SK-N-SH (cell line): ENCODE results near the gene TRAPPC2L. TPM values are rescaled to one million over a fixed set of nuclear protein-coding genes. Genes with fewer than 3 reads are reported as not detected.

ENCODE experiments used
- CHD2 ChIP-seq: fragments of 150-350 bp; IDR thresholded peaks from 2 replicates; pipeline ENCODE4 v1.6.1; 2018; ENCODE audit warnings: low read length; ENCODE audit not compliant: partially characterized antibody
- FOSL2 ChIP-seq: IDR thresholded peaks from 2 replicates; pipeline ENCODE4 v1.4.0; 2012; ENCODE audit warnings: low read depth, mild to moderate bottlenecking, moderate library complexity, borderline replicate concordance
- FOXJ3 ChIP-seq: sonication (generic); formaldehyde crosslinking; IDR thresholded peaks from 2 replicates; pipeline ENCODE4 v1.5.1; 2020; ENCODE audit warnings: mild to moderate bottlenecking, missing genetic modification reagents
- IRF3 ChIP-seq: fragments of 150-350 bp; IDR thresholded peaks from 2 replicates; pipeline ENCODE4 v1.6.1; 2016; ENCODE audit warnings: mild to moderate bottlenecking, low read depth, low read length
- MAX ChIP-seq: IDR thresholded peaks from 2 replicates; pipeline ENCODE4 v1.4.0; 2012; ENCODE audit warnings: low read depth
- NRF1 ChIP-seq: IDR thresholded peaks from 2 replicates; pipeline ENCODE4 v1.6.1; 2012; ENCODE audit warnings: low read depth, mild to moderate bottlenecking, low read length
- PBX3 ChIP-seq: IDR thresholded peaks from 2 replicates; pipeline ENCODE4; 2012
- RAD21 ChIP-seq: IDR thresholded peaks from 2 replicates; pipeline ENCODE4 v1.6.1; 2012; ENCODE audit warnings: mild to moderate bottlenecking, low read length
- RCOR1 ChIP-seq: fragments of 150-350 bp; IDR thresholded peaks from 2 replicates; pipeline ENCODE4 v1.6.1; 2017; ENCODE audit warnings: antibody characterized with exemption, low read length
- REST ChIP-seq: IDR thresholded peaks from 2 replicates; pipeline ENCODE4 v1.6.1; 2012; ENCODE audit warnings: mild to moderate bottlenecking, low read depth, low read length, moderate library complexity
- RFX5 ChIP-seq: IDR thresholded peaks from 2 replicates; pipeline ENCODE4 v1.6.1; 2012; ENCODE audit warnings: mild to moderate bottlenecking, improper control_type of control experiment, low read length
- SIN3A ChIP-seq: IDR thresholded peaks from 2 replicates; pipeline ENCODE4 v1.6.1; 2012; ENCODE audit warnings: low read depth, mild to moderate bottlenecking, low read length, moderate library complexity, borderline replicate concordance
- TEAD4 ChIP-seq: IDR thresholded peaks from 2 replicates; pipeline ENCODE4 v1.4.0; 2012; ENCODE audit warnings: mild to moderate bottlenecking, borderline replicate concordance; ENCODE audit not compliant: insufficient read depth
- USF2 ChIP-seq: fragments of 150-350 bp; IDR thresholded peaks from 2 replicates; pipeline ENCODE4 v1.6.1; 2017; ENCODE audit warnings: antibody characterized with exemption, low read length, low read depth, borderline replicate concordance
- polyA plus RNA-seq, 3 experiments: library from polyadenylated mRNA; depleted of rRNA; stranded (reverse); fragments of >200 nt; gene quantifications; 2 replicates each; pipeline ENCODE4 v1.2.3, GENCODE V29; 2012

Gene TRAPPC2L
- polyA plus RNA-seq, 1 of the 3 experiments (the other 2 are of a cell fraction) = 73.9 TPM

GRCh38 chr16:88810912-88811768 is 45.8 kb upstream of the TRAPPC2L start (continued):
- no peak for TF ChIP-seq IRF3
- no peak for TF ChIP-seq REST
- TF ChIP-seq CHD2 = peak; percentile 16
- TF ChIP-seq MAX = peak; percentile 94
- TF ChIP-seq RFX5 = no peak
- TF ChIP-seq PBX3 = no peak; the same call in 1 of the 2 replicates
- TF ChIP-seq RCOR1 = no peak
- TF ChIP-seq NRF1 = peak; percentile 68
- TF ChIP-seq USF2 = peak; percentile 81
- TF ChIP-seq SIN3A = no peak
- no peak for TF ChIP-seq RAD21
- no peak; the same call in 1 of the 2 replicates for TF ChIP-seq FOSL2
- no peak for TF ChIP-seq TEAD4
- TF ChIP-seq FOXJ3 (CRISPR knock-in tag) = no peak
- TF ChIP-seq, all 33 proteins: peak for 10
